HEK293 (cell line): ENCODE results near the gene MTCP1.

Experiments
- GLIS1 ChIP-seq: fragments of 450-650 bp; formaldehyde crosslinking; IDR thresholded peaks from 2 replicates; pipeline ENCODE4 v1.5.1; 2016; ENCODE audit warnings: missing biosample characterization, missing genetic modification characterization
- GLIS2 ChIP-seq: fragments of 450-650 bp; formaldehyde crosslinking; IDR thresholded peaks from 2 replicates; pipeline ENCODE4 v1.5.1; 2016; ENCODE audit warnings: missing biosample characterization, missing genetic modification characterization
- HOXC10 ChIP-seq: sonication (generic); formaldehyde crosslinking; IDR thresholded peaks from 2 replicates; pipeline ENCODE4 v1.8.1; 2023; ENCODE audit warnings: mild to moderate bottlenecking, missing genetic modification reagents
- KLF8 ChIP-seq: fragments of 450-650 bp; formaldehyde crosslinking; IDR thresholded peaks from 2 replicates; pipeline ENCODE4 v1.5.1; 2016; ENCODE audit warnings: missing biosample characterization, missing genetic modification characterization
- MZF1 ChIP-seq: fragments of 450-650 bp; formaldehyde crosslinking; IDR thresholded peaks from 2 replicates; pipeline ENCODE4 v1.5.1; 2017; ENCODE audit warnings: missing biosample characterization, missing genetic modification characterization, borderline replicate concordance
- SP3 ChIP-seq: fragments of 450-650 bp; formaldehyde crosslinking; IDR thresholded peaks from 2 replicates; pipeline ENCODE4 v1.5.1; 2016; ENCODE audit warnings: missing biosample characterization, missing genetic modification characterization
- SP7 ChIP-seq: fragments of 450-650 bp; formaldehyde crosslinking; IDR thresholded peaks from 2 replicates; pipeline ENCODE4 v1.5.1; 2016; ENCODE audit warnings: missing biosample characterization, missing genetic modification characterization
- TCF7L2 ChIP-seq: IDR thresholded peaks from 2 replicates; pipeline ENCODE4 v1.6.1; 2011; ENCODE audit warnings: low read depth, mild to moderate bottlenecking, inconsistent platforms, low read length, moderate library complexity, borderline replicate concordance
- WT1 ChIP-seq: fragments of 450-650 bp; formaldehyde crosslinking; IDR thresholded peaks from 2 replicates; pipeline ENCODE4 v1.5.1; 2016; ENCODE audit warnings: missing biosample characterization, missing genetic modification characterization
- ZBTB48 ChIP-seq: fragments of 450-650 bp; formaldehyde crosslinking; IDR thresholded peaks from 2 replicates; pipeline ENCODE4 v1.5.1; 2016; ENCODE audit warnings: missing biosample characterization, missing genetic modification characterization
- ZNF133 ChIP-seq: fragments of 450-650 bp; formaldehyde crosslinking; IDR thresholded peaks from 2 replicates; pipeline ENCODE4 v1.5.1; 2016; ENCODE audit warnings: missing biosample characterization, missing genetic modification characterization
- ZNF239 ChIP-seq: fragments of 450-650 bp; formaldehyde crosslinking; IDR thresholded peaks from 2 replicates; pipeline ENCODE4 v1.5.1; 2016; ENCODE audit warnings: missing biosample characterization, missing genetic modification characterization
- ZNF274 ChIP-seq, 2 experiments: fragments of 200-500 bp in 1 of 2; fragments of 450-650 bp in 1 of 2; sonication (Bioruptor generic) in 1 of 2; formaldehyde crosslinking in 1 of 2; IDR thresholded peaks; 2 replicates each; pipeline versions ENCODE4 v1.5.1 to v1.6.1; 2014 to 2016; ENCODE audit warnings: borderline replicate concordance in 1 of 2, inconsistent platforms in 1 of 2, low read length in 1 of 2, missing biosample characterization in 1 of 2, missing genetic modification characterization in 1 of 2
- ZNF350 ChIP-seq: fragments of 450-650 bp; formaldehyde crosslinking; IDR thresholded peaks from 2 replicates; pipeline ENCODE4 v1.5.0; 2017; ENCODE audit warnings: missing biosample characterization, mild to moderate bottlenecking, missing genetic modification characterization
- ZNF37A ChIP-seq: fragments of 450-650 bp; IDR thresholded peaks from 2 replicates; pipeline ENCODE4 v1.5.1; 2018; ENCODE audit warnings: missing biosample characterization, missing genetic modification characterization
- ZNF391 ChIP-seq: fragments of 450-650 bp; formaldehyde crosslinking; IDR thresholded peaks from 2 replicates; pipeline ENCODE4 v1.5.1; 2016; ENCODE audit warnings: low read depth, missing biosample characterization, missing genetic modification characterization, borderline replicate concordance
- ZNF423 ChIP-seq: fragments of 450-650 bp; formaldehyde crosslinking; IDR thresholded peaks from 2 replicates; pipeline ENCODE4 v1.5.1; 2016; ENCODE audit warnings: missing biosample characterization, missing genetic modification characterization
- ZNF555 ChIP-seq: fragments of 450-650 bp; formaldehyde crosslinking; conservative IDR thresholded peaks from 2 replicates; pipeline ENCODE4 v1.5.1; 2017; ENCODE audit warnings: missing biosample characterization, mild to moderate bottlenecking, missing genetic modification characterization, inconsistent platforms
- ZNF600 ChIP-seq: fragments of 450-650 bp; formaldehyde crosslinking; IDR thresholded peaks from 2 replicates; pipeline ENCODE4 v1.5.1; 2016; ENCODE audit warnings: missing biosample characterization, missing genetic modification characterization
- ZNF701 ChIP-seq: fragments of 450-650 bp; formaldehyde crosslinking; IDR thresholded peaks from 2 replicates; pipeline ENCODE4 v1.5.1; 2016; ENCODE audit warnings: missing biosample characterization, missing genetic modification characterization
- TF ChIP-seq, protein P1 (sequence below): fragments of 450-650 bp; formaldehyde crosslinking; IDR thresholded peaks from 2 replicates; pipeline ENCODE4 v1.5.1; 2017; ENCODE audit warnings: missing biosample characterization, missing genetic modification characterization
- TF ChIP-seq, protein P2 (sequence below): fragments of 450-650 bp; formaldehyde crosslinking; IDR thresholded peaks from 2 replicates; pipeline ENCODE4 v1.5.1; 2017; ENCODE audit warnings: missing biosample characterization, missing genetic modification characterization
- TF ChIP-seq, protein P3 (sequence below): fragments of 450-650 bp; formaldehyde crosslinking; IDR thresholded peaks from 2 replicates; pipeline ENCODE4 v1.5.1; 2016; ENCODE audit warnings: missing biosample characterization, missing genetic modification characterization, low read depth
- TF ChIP-seq, protein P4 (sequence below): fragments of 450-650 bp; formaldehyde crosslinking; IDR thresholded peaks from 2 replicates; pipeline ENCODE4 v1.5.1; 2016; ENCODE audit warnings: missing biosample characterization, missing genetic modification characterization
- TF ChIP-seq, protein P5 (sequence below): fragments of 450-650 bp; formaldehyde crosslinking; IDR thresholded peaks from 2 replicates; pipeline ENCODE4 v1.5.1; 2016; ENCODE audit warnings: missing biosample characterization, missing genetic modification characterization, low read depth
- TF ChIP-seq, protein P6 (sequence below): fragments of 450-650 bp; formaldehyde crosslinking; IDR thresholded peaks from 2 replicates; pipeline ENCODE4 v1.5.1; 2017; ENCODE audit warnings: missing biosample characterization, missing genetic modification characterization

Gene MTCP1

DNA sequence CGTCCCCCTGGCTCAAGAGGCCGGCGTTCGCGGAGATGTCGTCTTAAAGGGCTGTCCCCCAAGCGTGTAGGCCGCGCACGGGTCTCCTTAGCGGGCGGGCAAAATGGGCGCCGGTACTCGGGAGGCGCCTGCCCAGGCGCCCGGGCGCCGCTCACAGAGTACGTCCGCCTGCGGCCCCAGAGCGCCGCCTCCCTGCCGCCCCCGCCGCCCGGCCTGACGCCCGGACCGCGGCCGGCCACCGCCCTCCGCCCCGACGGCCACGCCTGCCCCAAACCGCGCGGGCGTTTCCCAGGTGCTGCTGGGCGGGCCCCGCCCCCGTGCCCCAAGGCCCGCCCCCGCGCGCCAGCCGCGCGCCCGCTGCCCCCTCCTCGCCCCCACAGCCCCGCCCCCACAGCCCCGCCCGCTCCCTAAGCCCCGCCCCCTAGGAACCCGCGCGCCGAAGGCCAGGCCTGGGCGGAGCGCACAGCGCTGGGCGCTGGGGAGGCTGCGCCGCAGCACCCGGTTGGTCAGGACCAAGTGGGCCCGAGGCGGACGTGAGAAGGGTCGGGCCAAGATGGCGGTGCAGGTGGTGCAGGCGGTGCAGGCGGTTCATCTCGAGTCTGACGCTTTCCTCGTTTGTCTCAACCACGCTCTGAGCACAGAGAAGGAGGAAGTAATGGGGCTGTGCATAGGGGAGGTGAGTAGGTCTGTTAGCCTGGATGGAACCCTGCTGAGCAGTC lies at the start of gene MTCP1, which contains the start of the genes BRCC3 and CMC4 (continued):
- TF ChIP-seq TCF7L2 (no peak), ZBTB48 (tag by site-specific recombination) (0 out of 2 replicates have a peak, but pooled peaks have one; percentile 26), ZNF37A (tag by site-specific recombination) (no peak), GLIS1 (tag by site-specific recombination) (peak; percentile 32; the same call in 1 of the 2 replicates), SP3 (peak; percentile 49), ZNF423 (tag by site-specific recombination) (no peak), SP7 (tag by site-specific recombination) (peak; percentile 59), KLF8 (tag by site-specific recombination) (peak; percentile 63), ZNF350 (tag by site-specific recombination) (no peak), ZNF391 (tag by site-specific recombination) (0 out of 2 replicates have a peak, but pooled peaks have one; percentile 48), ZNF239 (tag by site-specific recombination) (no peak), ZNF701 (tag by site-specific recombination) (no peak), WT1 (tag by site-specific recombination) (no peak), MZF1 (tag by site-specific recombination) (no peak), ZNF555 (no peak), HOXC10 (CRISPR knock-in tag) (no peak), ZNF274 (IDR thresholded peaks at IDR 0.05; ENCODE audit: low read length) (no peak), ZNF274 (tag by site-specific recombination; IDR thresholded peaks at IDR 0.05; ENCODE audit: borderline replicate concordance) (no peak), ZNF600 (peak; percentile 65), ZNF133 (no peak), GLIS2 (tag by site-specific recombination) (peak; percentile 60)
- TF ChIP-seq, protein P1, sequence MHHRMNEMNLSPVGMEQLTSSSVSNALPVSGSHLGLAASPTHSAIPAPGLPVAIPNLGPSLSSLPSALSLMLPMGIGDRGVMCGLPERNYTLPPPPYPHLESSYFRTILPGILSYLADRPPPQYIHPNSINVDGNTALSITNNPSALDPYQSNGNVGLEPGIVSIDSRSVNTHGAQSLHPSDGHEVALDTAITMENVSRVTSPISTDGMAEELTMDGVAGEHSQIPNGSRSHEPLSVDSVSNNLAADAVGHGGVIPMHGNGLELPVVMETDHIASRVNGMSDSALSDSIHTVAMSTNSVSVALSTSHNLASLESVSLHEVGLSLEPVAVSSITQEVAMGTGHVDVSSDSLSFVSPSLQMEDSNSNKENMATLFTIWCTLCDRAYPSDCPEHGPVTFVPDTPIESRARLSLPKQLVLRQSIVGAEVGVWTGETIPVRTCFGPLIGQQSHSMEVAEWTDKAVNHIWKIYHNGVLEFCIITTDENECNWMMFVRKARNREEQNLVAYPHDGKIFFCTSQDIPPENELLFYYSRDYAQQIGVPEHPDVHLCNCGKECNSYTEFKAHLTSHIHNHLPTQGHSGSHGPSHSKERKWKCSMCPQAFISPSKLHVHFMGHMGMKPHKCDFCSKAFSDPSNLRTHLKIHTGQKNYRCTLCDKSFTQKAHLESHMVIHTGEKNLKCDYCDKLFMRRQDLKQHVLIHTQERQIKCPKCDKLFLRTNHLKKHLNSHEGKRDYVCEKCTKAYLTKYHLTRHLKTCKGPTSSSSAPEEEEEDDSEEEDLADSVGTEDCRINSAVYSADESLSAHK (tag by site-specific recombination): no peak
- TF ChIP-seq, protein P2, sequence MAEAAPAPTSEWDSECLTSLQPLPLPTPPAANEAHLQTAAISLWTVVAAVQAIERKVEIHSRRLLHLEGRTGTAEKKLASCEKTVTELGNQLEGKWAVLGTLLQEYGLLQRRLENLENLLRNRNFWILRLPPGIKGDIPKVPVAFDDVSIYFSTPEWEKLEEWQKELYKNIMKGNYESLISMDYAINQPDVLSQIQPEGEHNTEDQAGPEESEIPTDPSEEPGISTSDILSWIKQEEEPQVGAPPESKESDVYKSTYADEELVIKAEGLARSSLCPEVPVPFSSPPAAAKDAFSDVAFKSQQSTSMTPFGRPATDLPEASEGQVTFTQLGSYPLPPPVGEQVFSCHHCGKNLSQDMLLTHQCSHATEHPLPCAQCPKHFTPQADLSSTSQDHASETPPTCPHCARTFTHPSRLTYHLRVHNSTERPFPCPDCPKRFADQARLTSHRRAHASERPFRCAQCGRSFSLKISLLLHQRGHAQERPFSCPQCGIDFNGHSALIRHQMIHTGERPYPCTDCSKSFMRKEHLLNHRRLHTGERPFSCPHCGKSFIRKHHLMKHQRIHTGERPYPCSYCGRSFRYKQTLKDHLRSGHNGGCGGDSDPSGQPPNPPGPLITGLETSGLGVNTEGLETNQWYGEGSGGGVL (tag by site-specific recombination): no peak
- TF ChIP-seq, protein P3, sequence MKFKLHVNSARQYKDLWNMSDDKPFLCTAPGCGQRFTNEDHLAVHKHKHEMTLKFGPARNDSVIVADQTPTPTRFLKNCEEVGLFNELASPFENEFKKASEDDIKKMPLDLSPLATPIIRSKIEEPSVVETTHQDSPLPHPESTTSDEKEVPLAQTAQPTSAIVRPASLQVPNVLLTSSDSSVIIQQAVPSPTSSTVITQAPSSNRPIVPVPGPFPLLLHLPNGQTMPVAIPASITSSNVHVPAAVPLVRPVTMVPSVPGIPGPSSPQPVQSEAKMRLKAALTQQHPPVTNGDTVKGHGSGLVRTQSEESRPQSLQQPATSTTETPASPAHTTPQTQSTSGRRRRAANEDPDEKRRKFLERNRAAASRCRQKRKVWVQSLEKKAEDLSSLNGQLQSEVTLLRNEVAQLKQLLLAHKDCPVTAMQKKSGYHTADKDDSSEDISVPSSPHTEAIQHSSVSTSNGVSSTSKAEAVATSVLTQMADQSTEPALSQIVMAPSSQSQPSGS: no peak
- TF ChIP-seq, protein P4, sequence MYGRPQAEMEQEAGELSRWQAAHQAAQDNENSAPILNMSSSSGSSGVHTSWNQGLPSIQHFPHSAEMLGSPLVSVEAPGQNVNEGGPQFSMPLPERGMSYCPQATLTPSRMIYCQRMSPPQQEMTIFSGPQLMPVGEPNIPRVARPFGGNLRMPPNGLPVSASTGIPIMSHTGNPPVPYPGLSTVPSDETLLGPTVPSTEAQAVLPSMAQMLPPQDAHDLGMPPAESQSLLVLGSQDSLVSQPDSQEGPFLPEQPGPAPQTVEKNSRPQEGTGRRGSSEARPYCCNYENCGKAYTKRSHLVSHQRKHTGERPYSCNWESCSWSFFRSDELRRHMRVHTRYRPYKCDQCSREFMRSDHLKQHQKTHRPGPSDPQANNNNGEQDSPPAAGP: 0 out of 2 replicates have a peak, but pooled peaks have one; percentile 40
- TF ChIP-seq, protein P5, sequence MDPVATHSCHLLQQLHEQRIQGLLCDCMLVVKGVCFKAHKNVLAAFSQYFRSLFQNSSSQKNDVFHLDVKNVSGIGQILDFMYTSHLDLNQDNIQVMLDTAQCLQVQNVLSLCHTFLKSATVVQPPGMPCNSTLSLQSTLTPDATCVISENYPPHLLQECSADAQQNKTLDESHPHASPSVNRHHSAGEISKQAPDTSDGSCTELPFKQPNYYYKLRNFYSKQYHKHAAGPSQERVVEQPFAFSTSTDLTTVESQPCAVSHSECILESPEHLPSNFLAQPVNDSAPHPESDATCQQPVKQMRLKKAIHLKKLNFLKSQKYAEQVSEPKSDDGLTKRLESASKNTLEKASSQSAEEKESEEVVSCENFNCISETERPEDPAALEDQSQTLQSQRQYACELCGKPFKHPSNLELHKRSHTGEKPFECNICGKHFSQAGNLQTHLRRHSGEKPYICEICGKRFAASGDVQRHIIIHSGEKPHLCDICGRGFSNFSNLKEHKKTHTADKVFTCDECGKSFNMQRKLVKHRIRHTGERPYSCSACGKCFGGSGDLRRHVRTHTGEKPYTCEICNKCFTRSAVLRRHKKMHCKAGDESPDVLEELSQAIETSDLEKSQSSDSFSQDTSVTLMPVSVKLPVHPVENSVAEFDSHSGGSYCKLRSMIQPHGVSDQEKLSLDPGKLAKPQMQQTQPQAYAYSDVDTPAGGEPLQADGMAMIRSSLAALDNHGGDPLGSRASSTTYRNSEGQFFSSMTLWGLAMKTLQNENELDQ: no peak
- TF ChIP-seq, protein P6, sequence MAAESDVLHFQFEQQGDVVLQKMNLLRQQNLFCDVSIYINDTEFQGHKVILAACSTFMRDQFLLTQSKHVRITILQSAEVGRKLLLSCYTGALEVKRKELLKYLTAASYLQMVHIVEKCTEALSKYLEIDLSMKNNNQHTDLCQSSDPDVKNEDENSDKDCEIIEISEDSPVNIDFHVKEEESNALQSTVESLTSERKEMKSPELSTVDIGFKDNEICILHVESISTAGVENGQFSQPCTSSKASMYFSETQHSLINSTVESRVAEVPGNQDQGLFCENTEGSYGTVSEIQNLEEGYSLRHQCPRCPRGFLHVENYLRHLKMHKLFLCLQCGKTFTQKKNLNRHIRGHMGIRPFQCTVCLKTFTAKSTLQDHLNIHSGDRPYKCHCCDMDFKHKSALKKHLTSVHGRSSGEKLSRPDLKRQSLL (tag by site-specific recombination): no peak
